ENCODE measurements around the gene SLC24A3.

DNA sequence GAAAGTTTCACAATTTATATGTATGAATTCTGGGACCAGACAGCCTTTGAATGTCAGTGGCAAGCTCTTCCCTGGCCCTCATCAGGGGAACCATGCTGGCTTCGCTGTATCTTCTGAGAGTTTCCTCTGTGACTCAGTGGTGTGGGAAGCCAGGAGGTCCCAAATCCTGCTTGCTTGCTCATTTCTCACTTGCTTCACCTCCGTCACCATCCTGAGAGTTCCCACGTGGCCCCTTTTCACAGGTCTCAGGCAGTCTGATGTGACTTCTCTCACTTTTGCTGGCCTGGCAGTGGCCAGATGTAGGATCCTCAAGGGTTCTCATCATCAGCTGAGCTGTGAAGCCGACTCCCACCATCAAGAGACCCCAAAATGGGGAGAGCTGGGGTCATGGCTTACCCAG, 517.2 kb downstream of the SLC24A3 start:
- no peak for TF ChIP-seq CTCF (IDR thresholded peaks at IDR 0.05; ENCODE audit: low read depth, low read length)
- TF ChIP-seq EZH2phosphoT487 (IDR thresholded peaks at IDR 0.05; ENCODE audit: low read depth): no peak
